Measurements from ENCODE around the gene OR51B4.

DNA sequence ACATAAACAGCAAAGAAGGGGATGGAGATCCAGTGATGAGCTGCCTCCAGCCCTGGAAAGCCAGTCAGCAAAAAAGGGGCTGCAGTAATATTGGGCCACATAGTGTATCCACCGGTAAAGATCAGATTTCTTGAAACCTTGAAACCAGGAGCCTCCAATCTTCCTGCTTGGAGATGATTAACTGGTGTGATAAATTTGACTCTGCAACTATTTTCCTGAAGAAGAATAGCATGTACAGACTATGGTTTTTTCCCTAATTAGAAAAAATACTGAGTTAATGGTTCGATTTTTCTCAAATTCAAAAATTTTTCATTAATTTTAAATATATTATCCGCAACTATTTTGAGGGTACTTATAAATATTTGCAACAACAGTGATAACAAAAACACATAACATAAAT is 22.5 kb upstream of the OR51B4 start, which contains the start of gene OR51B2:
- TF ChIP-seq POLR2A (IDR thresholded peaks at IDR 0.05) (no peak), EP300 (IDR thresholded peaks at IDR 0.05) (no peak)
